Left hindlimb (tissue), 1 donor: ENCODE results near the gene PDLIM4.

Source experiments
- DNase-seq: peaks from one replicate; pipeline ENCODE4 v3.0.0-alpha.2; 2018

PDLIM4 gene

GRCh38 chr5:132293066-132293991, 35.8 kb downstream of the PDLIM4 start:
- peak; percentile 95 for DNase-seq

GRCh38 chr5:132293992-132294727, 36.7 kb downstream of the PDLIM4 start, which contains the start of gene SLC22A4:
Gene SLC22A4, plus strand, starts transcription at chr5:132294394. Its CDS starts 223 bp downstream, at chr5:132294617.
- DNase-seq = peak; percentile 95

- DNase-seq = no peak
These were observed 37.4 kb downstream of the PDLIM4 start for GRCh38 chr5:132294728-132295504.

- DNase-seq = no peak
These were observed 38.3 kb downstream of the PDLIM4 start for GRCh38 chr5:132295505-132296411.

- DNase-seq = no peak
These were observed 39.0 kb downstream of the PDLIM4 start for GRCh38 chr5:132296412-132297016.

- no peak for DNase-seq
These were observed 39.9 kb downstream of the PDLIM4 start for GRCh38 chr5:132297211-132297940.

GRCh38 chr5:132298298-132299212, 41.1 kb downstream of the PDLIM4 start:
- no peak for DNase-seq

- DNase-seq = no peak
These were observed 42.4 kb downstream of the PDLIM4 start for GRCh38 chr5:132299917-132300316.

- no peak for DNase-seq
These were observed 43.3 kb downstream of the PDLIM4 start for GRCh38 chr5:132300577-132301343.

GRCh38 chr5:132301344-132302271, 44.1 kb downstream of the PDLIM4 start:
- DNase-seq = no peak

GRCh38 chr5:132302413-132302812, 44.9 kb downstream of the PDLIM4 start:
- DNase-seq = no peak

- no peak for DNase-seq
These were observed 46.1 kb downstream of the PDLIM4 start for GRCh38 chr5:132303589-132303988.

GRCh38 chr5:132305420-132305819, 47.9 kb downstream of the PDLIM4 start:
- DNase-seq = no peak

- no peak for DNase-seq
These were observed 51.2 kb downstream of the PDLIM4 start for GRCh38 chr5:132308701-132309100.

- no peak for DNase-seq
These were observed 52.2 kb downstream of the PDLIM4 start for GRCh38 chr5:132309679-132310078.

- DNase-seq = no peak
These were observed 52.8 kb downstream of the PDLIM4 start for GRCh38 chr5:132310141-132310834.

GRCh38 chr5:132313366-132313765, 55.9 kb downstream of the PDLIM4 start:
- no peak for DNase-seq
